OCI-LY3 (cell line): ENCODE measurements around the gene NECAB3.

ENCODE experiments used
- CTCF ChIP-seq: fragments of 200-600, 300-600 bp; sonication (generic); IDR thresholded peaks from 2 replicates; pipeline ENCODE4 v1.5.1; 2014; ENCODE audit warnings: antibody characterized with exemption, low read length, low read depth
- EZH2phosphoT487 ChIP-seq: fragments of 200-600 bp; shearing (Covaris generic); IDR thresholded peaks from 2 replicates; pipeline ENCODE4 v1.6.1; 2018; ENCODE audit warnings: antibody characterized with exemption, mixed run types, low read depth

- TF ChIP-seq CTCF (no peak), EZH2phosphoT487 (no peak)
These were observed 29.4 kb upstream of the NECAB3 start for GRCh38 chr20:33703498-33704137.
